ENCODE data around the gene SCAI. TPM values are rescaled to one million over a fixed set of nuclear protein-coding genes. Genes with fewer than 3 reads are reported as not detected.
"Not testable (repeated sequence)": the region's sequence is repeated elsewhere in the genome, so short reads cannot be mapped to it uniquely, and the experiment has no call there.

The SCAI gene
- total RNA-seq, 1 donor from 2014 or later, result 8.1 TPM

DNA sequence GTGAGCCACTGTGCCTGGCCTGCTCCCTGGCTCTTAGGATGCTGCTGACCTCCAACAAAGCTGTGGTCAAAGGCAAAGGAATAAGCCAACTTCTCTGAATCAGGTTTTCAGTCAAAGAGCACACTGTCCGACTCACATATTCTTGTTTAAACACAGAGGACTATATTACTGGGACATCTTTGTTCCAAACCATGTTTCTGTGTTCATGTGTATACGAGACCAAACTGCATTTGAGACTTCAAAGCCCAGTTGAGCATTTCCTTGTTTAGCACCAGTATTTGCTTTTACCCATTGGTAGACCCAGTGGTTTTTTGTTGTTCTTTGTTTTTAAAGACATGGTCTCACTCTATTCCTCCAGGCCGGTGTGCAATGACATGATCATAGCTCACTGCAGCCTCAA, 100.2 kb downstream of the SCAI start:
- no peak for DNase-seq (ENCODE audit: extremely low read depth, low read depth, low spot score)

GRCh38 chr9:125038166-125038565, 105.2 kb downstream of the SCAI start:
- DNase-seq (ENCODE audit: extremely low read depth, low read depth, low spot score), result no peak

- DNase-seq (ENCODE audit: extremely low read depth, low read depth, low spot score), result no peak
These were observed 115.3 kb downstream of the SCAI start for GRCh38 chr9:125028041-125028440.

DNA sequence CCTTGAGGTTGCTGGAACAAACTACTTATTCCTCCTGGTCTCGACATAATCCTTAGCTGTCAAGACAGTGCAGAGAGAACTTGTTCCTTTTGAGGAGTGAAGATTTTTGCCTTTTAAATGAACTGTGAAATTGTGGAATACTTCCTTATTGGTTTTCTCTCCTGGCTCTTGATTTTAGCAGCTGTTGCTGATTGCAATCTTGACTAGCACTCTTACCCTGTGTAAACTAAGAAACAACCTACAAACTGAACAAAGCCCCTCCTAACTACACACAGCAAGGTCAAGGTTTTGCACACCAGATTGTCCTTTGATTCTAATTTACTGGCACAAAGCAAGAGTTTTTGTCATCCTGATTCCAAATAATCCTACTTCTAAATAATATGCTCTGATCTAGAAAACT, 118.4 kb downstream of the SCAI start:
- DNase-seq (ENCODE audit: extremely low read depth, low read depth, low spot score), result no peak

GRCh38 chr9:125021069-125021468, 122.3 kb downstream of the SCAI start:
- no peak for DNase-seq (ENCODE audit: extremely low read depth, low read depth, low spot score)

DNA sequence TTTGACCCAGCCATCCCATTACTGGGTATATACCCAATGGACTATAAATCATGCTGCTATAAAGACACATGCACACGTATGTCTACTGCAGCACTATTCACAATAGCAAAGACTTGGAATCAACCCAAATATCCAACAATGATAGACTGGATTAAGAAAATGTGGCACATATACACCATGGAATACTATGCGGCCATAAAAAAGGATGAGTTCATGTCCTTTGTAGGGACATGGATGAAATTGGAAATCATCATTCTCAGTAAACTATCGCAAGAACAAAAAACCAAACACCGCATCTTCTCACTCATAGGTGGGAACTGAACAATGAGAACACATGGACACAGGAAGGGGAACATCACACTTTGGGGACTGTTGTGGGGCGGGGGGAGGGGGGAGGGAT, 127.7 kb downstream of the SCAI start:
- DNase-seq (ENCODE audit: extremely low read depth, low read depth, low spot score), result not testable (repeated sequence)

- not testable (repeated sequence) for DNase-seq (ENCODE audit: extremely low read depth, low read depth, low spot score)
These were observed 131.3 kb downstream of the SCAI start for GRCh38 chr9:125012013-125012412.

GRCh38 chr9:125008599-125008998, 134.7 kb downstream of the SCAI start:
- DNase-seq (ENCODE audit: extremely low read depth, low read depth, low spot score), result no peak

DNA sequence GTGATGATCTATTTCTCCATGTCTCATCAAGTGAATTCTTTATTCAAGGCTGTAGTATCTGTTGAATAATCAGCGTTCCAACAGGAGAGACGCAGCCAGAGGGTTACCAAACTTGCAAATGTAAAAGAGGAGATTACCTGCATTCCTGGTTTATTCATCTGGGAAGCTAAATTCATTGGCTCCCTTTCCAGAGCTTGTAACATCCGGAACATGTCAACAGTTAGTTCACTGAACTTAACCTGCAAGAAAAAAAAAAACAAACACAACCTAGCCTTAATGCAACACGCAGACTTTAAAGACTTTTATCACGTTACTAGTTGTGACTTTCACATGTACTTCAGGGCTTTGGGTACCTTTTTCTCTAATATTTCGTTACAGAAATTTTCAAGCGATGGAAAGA, 140.0 kb downstream of the SCAI start:
- no peak for DNase-seq (ENCODE audit: extremely low read depth, low read depth, low spot score)

DNA sequence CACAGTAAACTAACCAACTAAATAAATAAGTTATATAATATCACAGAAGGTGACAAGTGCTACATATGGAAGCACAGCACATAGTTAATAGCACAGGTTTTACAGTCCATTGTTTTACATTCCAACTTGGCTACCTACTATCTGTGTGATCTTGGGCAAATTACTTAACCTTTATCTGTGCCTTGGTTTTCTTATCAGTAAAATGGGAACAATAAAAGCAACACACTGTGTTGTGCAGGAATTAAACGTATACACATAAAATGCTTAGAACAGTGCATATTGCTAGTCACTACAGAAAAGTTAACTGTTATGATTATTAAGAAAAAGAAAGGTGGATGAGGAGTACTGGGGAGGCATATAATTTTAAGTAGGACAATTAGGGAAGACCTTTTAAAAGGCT, 159.6 kb downstream of the SCAI start:
- no peak for DNase-seq (ENCODE audit: extremely low read depth, low read depth, low spot score)

DNA sequence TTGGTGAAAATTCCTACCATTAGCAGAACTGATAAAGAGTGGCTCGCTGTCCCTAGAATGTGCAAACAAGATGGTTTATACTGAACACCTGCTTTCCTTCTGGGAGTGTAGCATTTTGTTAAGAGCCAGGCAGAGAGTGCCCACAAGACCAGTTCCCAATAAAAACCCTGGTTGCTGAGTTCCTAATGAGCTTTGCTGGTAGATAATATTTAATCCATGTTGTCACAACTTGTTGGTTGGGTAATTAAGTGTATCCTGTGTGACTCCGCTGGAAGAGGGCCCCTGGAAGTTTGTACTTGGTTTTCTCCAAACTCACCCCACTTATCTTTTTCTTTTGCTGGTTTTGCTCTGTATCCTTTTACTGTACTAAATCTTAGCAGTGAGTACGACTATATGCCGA, 162.9 kb downstream of the SCAI start:
- no peak for DNase-seq (ENCODE audit: extremely low read depth, low read depth, low spot score)

GRCh38 chr9:124975131-124975530, 168.2 kb downstream of the SCAI start:
- no peak for DNase-seq (ENCODE audit: extremely low read depth, low read depth, low spot score)

DNA sequence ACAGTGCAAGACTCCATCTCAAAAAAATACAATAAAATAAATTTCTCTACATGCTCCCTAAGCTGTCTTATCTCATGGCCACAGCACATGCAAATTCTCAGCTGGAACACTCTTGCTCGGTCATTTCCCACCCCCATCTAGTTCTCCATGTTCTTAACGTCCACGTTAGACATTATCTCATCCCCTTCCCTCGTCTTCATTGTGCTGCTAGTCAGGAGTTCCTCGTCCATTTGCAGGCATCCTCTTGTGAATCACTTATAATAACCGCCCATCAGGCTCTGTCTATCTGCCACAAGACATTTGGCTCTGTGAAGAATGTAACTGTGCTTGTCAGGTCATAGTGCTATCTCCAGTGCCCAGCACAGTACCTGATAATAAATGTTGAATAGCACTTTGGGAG, 169.5 kb downstream of the SCAI start:
- DNase-seq (ENCODE audit: extremely low read depth, low read depth, low spot score), result no peak

- DNase-seq (ENCODE audit: extremely low read depth, low read depth, low spot score), result no peak
These were observed 171.0 kb downstream of the SCAI start for GRCh38 chr9:124972241-124972770.

DNA sequence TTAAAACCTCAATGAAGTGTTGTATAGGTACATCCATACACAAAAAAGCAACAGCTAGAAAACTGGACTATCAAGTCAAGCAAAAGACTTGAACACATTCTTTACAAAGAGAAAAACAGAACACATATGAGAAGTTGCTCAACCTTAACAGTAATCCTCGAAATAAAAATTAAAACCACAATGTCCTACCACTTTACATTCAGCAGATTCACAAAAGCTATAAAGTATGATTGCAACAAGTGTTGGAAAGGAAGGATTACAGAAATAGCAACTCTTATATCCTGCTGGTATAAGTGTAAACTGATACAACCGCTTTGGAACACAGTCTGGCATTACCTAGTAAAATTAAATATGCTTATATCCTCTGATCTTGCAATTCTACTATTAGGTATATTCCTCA, 173.9 kb downstream of the SCAI start:
- no peak for DNase-seq (ENCODE audit: extremely low read depth, low read depth, low spot score)

DNA sequence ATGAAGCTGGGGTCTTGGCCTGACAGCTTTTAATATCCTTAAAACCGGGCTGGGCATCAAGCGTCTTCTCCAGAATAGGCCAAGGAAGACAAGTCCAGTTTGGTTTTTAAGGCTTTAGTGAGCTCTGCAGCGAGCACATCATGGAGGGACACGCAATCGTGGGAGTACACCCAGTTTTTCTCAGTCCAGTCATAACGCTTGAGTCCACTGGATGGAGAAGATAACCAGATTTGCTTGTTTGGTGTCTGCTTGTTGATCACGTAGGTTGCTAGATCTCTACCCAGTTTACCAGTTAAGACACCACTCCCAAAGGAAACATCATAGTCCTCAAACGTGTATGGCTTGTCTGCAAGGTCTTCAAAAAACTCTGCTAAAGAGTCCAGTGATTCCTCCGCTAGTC, 175.1 kb downstream of the SCAI start:
- no peak for DNase-seq (ENCODE audit: extremely low read depth, low read depth, low spot score)

- not testable (repeated sequence) for DNase-seq (ENCODE audit: extremely low read depth, low read depth, low spot score)
These were observed 177.4 kb downstream of the SCAI start for GRCh38 chr9:124965775-124966568.

GRCh38 chr9:124964604-124965003, 178.7 kb downstream of the SCAI start:
- no peak for DNase-seq (ENCODE audit: extremely low read depth, low read depth, low spot score)

GRCh38 chr9:124964056-124964455, 179.3 kb downstream of the SCAI start:
- DNase-seq (ENCODE audit: extremely low read depth, low read depth, low spot score), result no peak

DNA sequence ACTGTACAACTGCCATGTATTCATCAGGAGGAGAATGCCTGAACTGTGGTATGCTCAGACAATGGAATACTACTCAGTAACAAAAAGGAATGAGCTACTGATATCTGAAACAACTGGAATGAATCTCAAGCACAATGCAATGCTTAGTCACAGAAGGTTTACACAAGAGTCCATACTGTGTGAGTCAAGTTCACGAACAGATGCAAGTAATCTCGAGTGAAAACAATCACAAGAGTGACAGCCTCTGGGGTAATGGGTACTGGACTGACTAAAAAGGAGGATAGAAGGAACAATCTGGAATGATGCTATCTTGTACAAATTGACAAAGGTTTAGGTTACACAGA, 182.9 kb downstream of the SCAI start:
- DNase-seq (ENCODE audit: extremely low read depth, low read depth, low spot score), result no peak

DNA sequence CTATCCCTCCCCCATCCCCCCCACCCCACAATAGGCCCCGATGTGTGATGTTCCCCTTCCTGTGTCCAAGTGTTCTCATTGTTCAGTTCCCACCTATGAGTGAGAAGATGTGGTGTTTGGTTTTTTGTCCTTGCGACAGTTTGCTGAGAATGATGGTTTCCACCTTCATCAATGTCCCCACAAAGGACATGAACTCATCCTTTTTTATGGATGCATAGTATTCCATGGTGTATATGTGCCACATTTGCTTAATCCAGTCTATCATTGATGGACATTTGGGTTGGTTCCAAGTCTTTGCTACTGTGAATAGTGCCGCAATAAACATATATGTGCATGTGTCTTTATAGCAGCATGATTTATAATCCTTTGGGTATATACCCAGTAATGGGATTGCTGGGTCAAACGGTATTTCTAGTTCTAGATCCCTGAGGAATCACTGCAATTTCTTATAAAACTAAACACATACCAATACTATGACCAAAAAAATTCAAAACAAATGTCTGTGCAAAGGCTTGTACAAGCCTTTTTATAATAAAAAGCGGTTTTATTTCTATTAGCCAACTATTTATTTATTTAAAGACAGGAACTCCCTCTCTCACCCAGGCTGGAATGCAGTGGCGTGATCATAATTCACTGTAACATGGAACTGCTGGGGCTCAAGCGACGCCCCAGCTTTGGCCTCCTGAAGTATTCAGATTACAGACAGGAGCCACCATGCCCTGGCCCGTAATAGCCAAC, 183.5 kb downstream of the SCAI start:
- DNase-seq (ENCODE audit: extremely low read depth, low read depth, low spot score), result not testable (repeated sequence)

GRCh38 chr9:124954255-124954654, 189.1 kb downstream of the SCAI start:
- no peak for DNase-seq (ENCODE audit: extremely low read depth, low read depth, low spot score)

All from glomerular endothelial cell (primary cell).